DMS114 treated with DMSO at 0.1 percent for 48 hours (cell line): ENCODE data around the gene ORMDL3.
"Not testable (repeated sequence)": the region's sequence is repeated elsewhere in the genome, so short reads cannot be mapped to it uniquely, and the experiment has no call there.

Source experiments
- DNase-seq: peaks from one replicate; lab custom pipeline; 2025; ENCODE audit not compliant: unreplicated experiment; lab: John Stamatoyannopoulos, UW

Gene ORMDL3

GRCh38 chr17:39887078-39887477, 40.3 kb downstream of the ORMDL3 start:
- no peak for DNase-seq

- not testable (repeated sequence) for DNase-seq
Measured at GRCh38 chr17:39886102-39886501, 41.3 kb downstream of the ORMDL3 start.

- no peak for DNase-seq
Measured at GRCh38 chr17:39872751-39873150, 54.6 kb downstream of the ORMDL3 start.

- DNase-seq: no peak
Measured at GRCh38 chr17:39871801-39872200, 55.6 kb downstream of the ORMDL3 start.
